Activated CD4-positive, alpha-beta T cell treated with anti-CD3 and anti-CD28 coated beads for 24 hours (primary cell): ENCODE results near the gene CRISPLD2.

Experiments
- DNase-seq, 2 donors: peaks; one replicate each; pipeline ENCODE4 v3.0.0-alpha.2; 2020; ENCODE audit warnings: low read depth in 2 of 2

The CRISPLD2 gene

GRCh38 chr16:84953190-84953746 is 133.5 kb downstream of the CRISPLD2 start:
- DNase-seq = no peak

- DNase-seq = no peak
Measured at GRCh38 chr16:84955427-84955826, 135.6 kb downstream of the CRISPLD2 start.

- no peak for DNase-seq
Measured at GRCh38 chr16:84957192-84957591, 137.4 kb downstream of the CRISPLD2 start.

GRCh38 chr16:84957792-84958191 is 138.0 kb downstream of the CRISPLD2 start:
- no peak for DNase-seq
